ENCODE data around the gene USP40. TPM values are rescaled to one million over a fixed set of nuclear protein-coding genes. Genes with fewer than 3 reads are reported as not detected.

The USP40 gene
- total RNA-seq, 1 experiment from 2014 or later = 34.9 TPM

DNA sequence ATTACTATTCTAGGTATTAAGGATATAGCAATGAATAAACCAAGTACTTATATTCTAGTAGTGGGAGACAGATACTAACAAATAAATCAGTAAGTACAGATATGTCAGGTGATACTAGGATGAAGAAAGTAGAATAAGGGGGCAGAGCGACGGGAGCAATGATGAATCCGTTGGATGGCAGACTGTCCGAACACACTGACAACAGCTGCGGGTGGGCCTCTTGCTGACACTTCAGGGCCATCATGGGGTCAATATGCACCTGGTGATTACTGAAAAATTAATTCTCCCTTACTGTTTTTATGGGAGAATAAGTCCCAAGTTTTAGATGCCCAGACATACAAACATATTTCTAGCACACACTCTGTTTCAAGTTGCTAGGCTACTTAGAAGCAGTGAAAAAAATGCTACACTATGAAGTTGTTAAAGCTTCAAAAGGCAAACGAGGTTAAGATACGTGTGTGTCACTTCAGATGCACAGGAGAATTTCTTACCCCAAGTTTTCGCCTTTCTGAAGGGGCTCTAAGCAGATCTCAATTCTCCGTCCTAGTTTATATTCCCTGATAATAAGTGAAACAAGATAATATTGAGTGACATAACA is 78.7 kb downstream of the USP40 start:
- Histone ChIP-seq H3K9me2 (ENCODE audit: insufficient read depth) (no peaks in the 10 kb centered on the region), H3K36me3 (ENCODE audit: control insufficient read depth in 1 of 2, insufficient read depth in 2 of 2, low read length in 2 of 2) (peaks cover 0 to 10% of the 10 kb centered on the region in 2 experiments; a peak in 1 of 4 replicates), H3K27ac (ENCODE audit: low read depth, low read length) (no peak overlapping the region), H3K9ac (ENCODE audit: low read length) (no peak overlapping the region), H2AFZ (ENCODE audit: low read depth, low read length, poor library complexity, severe bottlenecking) (no peak overlapping the region), H3K9me3 (ENCODE audit: control insufficient read depth in 1 of 2, insufficient read depth in 1 of 2, low read depth in 1 of 2, low read length in 2 of 2) (no peaks in the 10 kb centered on the region), H3K4me1 (ENCODE audit: control insufficient read depth in 1 of 2, insufficient read depth in 2 of 2, low read length in 2 of 2) (peaks cover 3 to 12% of the 10 kb centered on the region in 2 experiments; a peak in 2 of 4 replicates), H3K27me3 (ENCODE audit: insufficient read depth, low read length) (no peaks in the 10 kb centered on the region), H3K4me2 (ENCODE audit: low read length) (0 out of 2 replicates have a peak overlapping the region, but pooled peaks have one; percentile 6), H3K79me2 (ENCODE audit: insufficient read depth, low read length) (no peaks in the 10 kb centered on the region), H4K20me1 (ENCODE audit: insufficient read depth) (no peaks in the 10 kb centered on the region), H3K4me3 (replicated peaks in 1 of 2; ENCODE audit: low read depth in 1 of 2, low read length in 2 of 2) (no peak overlapping the region)
- POLR2A ChIA-PET = no interaction called here
- intact Hi-C loops (cut with micrococcal nuclease) = loop anchor here (10.0 kb wide), 1 partner anchor 347 kb away; no protein-coding TSS in a partner anchor
- CTCF ChIA-PET = no interaction called here
- no peak for ATAC-seq
- no peak for DNase-seq (ENCODE audit: low read depth, low spot score)
- RAD21 ChIA-PET (ENCODE audit: low non-redundant PET in 1 of 2, low total read pairs in 2 of 2, uncharacterized antibody in 2 of 2, unreplicated experiment in 2 of 2) = no interaction called here
- BruUV-seq (replicated peaks) = no TSS peak
- TF ChIP-seq ZFX (IDR thresholded peaks at IDR 0.05) (no peak), EZH2 (IDR thresholded peaks at IDR 0.05) (no peak), SRF (IDR thresholded peaks at IDR 0.05; ENCODE audit: low read depth) (no peak), EGR1 (IDR thresholded peaks at IDR 0.05; ENCODE audit: low read depth) (no peak), RAD21 (IDR thresholded peaks at IDR 0.05; ENCODE audit: low read depth) (no peak), ZBTB33 (IDR thresholded peaks at IDR 0.05; ENCODE audit: extremely low read depth, insufficient replicate concordance, low read length) (no peak), JUND (IDR thresholded peaks at IDR 0.05) (no peak), SIN3A (IDR thresholded peaks at IDR 0.05; ENCODE audit: low read depth) (no peak), EZH2phosphoT487 (IDR thresholded peaks at IDR 0.05; ENCODE audit: borderline replicate concordance) (no peak)

Data from HCT116 (cell line).